ENCODE results near the gene BBX.

DNA sequence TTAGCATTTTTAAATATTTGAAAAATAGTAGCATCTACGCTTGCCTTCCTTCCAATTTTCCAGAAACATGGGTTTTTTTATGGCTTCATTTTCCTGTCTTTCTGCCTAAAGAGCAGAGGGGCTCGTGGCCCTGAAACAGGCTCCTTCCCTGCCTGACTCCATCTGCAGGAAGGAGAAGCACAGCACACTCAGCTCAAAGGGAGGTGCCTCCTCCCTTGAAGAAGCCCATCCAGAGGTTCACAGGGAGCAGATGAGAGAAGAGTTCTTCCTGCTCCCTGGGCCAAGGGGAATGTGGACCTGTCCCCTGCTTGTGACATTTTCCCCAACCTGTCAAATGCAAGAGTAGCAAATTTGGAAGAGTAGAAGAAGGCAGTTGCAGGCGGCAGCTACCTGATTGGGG is 55.8 kb downstream of the BBX start:
- no peak for TF ChIP-seq POLR2A (IDR thresholded peaks at IDR 0.05)
- TF ChIP-seq, protein P1, sequence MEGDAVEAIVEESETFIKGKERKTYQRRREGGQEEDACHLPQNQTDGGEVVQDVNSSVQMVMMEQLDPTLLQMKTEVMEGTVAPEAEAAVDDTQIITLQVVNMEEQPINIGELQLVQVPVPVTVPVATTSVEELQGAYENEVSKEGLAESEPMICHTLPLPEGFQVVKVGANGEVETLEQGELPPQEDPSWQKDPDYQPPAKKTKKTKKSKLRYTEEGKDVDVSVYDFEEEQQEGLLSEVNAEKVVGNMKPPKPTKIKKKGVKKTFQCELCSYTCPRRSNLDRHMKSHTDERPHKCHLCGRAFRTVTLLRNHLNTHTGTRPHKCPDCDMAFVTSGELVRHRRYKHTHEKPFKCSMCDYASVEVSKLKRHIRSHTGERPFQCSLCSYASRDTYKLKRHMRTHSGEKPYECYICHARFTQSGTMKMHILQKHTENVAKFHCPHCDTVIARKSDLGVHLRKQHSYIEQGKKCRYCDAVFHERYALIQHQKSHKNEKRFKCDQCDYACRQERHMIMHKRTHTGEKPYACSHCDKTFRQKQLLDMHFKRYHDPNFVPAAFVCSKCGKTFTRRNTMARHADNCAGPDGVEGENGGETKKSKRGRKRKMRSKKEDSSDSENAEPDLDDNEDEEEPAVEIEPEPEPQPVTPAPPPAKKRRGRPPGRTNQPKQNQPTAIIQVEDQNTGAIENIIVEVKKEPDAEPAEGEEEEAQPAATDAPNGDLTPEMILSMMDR (IDR thresholded peaks at IDR 0.05) = no peak
- no peak for TF ChIP-seq POLR2AphosphoS5 (IDR thresholded peaks at IDR 0.05)
